ENCODE measurements around the gene UBE2G2. TPM values are rescaled to one million over a fixed set of nuclear protein-coding genes. Genes with fewer than 3 reads are reported as not detected.
A peak's percentile ranks its signal among the peaks of the same experiment; 100 is the strongest.

The UBE2G2 gene
- total RNA-seq, 1 donor from 2014 or later = 67.4 TPM

DNA sequence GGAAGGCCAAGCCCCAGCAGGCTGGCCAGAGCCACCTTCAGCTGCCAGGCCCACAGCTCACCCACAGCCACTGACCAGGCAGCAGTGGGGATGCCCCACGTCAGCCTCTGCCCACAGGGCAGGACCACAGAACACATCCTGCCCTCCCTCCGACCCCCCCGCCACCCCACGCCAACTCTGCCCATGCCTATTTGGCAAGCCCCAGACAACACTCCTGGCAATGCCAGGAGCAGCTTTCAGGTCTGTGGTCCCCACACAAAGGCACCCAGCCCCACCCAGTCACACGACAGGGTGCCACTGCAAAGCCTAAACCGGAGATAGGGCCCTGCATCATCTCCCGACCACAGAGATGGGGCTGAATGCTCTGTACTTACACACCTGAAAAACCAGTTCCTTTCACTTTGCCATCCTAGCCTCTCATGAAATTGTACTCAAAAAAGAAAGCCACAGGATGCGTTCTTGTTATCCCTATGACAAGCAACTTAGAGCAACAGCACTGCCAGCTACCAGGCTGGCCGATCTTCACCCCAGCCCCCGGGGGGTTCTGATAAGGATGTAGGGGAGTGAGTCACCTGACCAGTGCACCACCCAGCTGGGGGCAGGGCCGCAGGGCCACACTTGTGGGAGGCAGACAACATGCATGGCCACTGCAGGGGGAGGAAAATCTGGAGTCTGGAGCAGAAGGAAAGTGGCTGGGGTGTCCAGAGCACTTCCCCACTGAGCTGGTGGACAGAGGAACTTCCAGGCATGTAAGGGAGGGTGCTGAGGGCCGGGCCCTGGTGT, 36.2 kb downstream of the UBE2G2 start:
- no peak for FAIRE-seq
- peak; percentile 35 for DNase-seq (ENCODE audit: low read depth)
- Histone ChIP-seq H3K4me3 (ENCODE audit: low read depth, low read length) (no peak overlapping the region), H3K27me3 (ENCODE audit: control insufficient read depth, insufficient read depth, low read length) (no peaks in the 10 kb centered on the region), H3K36me3 (ENCODE audit: control insufficient read depth, insufficient read depth, low read length) (peaks cover 4% of the 10 kb centered on the region)
- TF ChIP-seq CTCF (IDR thresholded peaks at IDR 0.05; ENCODE audit: insufficient read depth, low read length, severe bottlenecking) = no peak

DNA sequence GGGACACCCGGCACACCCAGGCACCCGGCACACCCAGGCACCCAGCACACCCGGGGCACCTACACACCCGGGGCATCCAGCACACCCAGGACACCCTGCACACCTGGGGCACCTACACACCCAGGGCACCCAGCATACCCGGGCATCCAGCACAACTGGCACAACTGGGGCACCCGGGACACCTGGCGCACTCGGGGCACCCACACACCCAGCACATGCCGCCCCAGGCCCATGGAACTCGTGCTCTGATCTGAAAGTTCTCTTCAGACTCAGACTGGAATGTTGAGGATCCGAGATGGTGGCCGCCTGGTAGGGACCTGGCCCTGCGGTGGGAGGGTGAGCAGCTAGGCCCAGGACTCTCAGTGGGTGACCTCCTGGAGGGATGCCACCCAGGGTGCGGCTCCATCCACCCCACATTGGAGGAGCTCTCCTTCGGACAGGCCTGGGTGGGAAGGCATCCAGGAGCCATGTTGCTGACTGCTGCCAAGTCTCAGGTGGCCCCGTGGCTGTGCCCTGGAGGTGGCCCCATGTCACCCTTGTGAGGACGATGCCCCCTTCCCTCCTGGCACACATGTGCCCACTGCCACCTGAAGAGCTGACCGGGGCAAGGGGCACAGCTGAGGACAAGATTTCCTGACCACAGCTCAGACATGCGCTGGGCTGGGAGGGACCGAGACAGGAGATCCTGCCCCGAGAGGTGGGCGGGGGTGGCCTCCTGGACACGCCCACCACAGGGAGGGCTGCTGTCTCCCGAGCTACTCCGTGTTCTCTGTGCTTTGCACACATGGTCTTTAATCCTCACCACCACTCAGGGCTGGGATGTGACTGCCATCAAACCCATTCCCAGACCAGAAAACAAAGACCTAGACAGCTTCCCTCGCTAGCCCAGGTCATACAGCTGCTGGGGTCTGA, 37.0 kb downstream of the UBE2G2 start:
- DNase-seq (ENCODE audit: low read depth) (no peak), FAIRE-seq (no peak)
- Histone ChIP-seq H3K4me3 (ENCODE audit: low read depth, low read length) (no peak overlapping the region), H3K27me3 (ENCODE audit: control insufficient read depth, insufficient read depth, low read length) (no peaks in the 10 kb centered on the region), H3K36me3 (ENCODE audit: control insufficient read depth, insufficient read depth, low read length) (peaks cover 2% of the 10 kb centered on the region)
- no peak for TF ChIP-seq CTCF (IDR thresholded peaks at IDR 0.05; ENCODE audit: insufficient read depth, low read length, severe bottlenecking)

- no peaks in the 10 kb centered on the region for H3K27me3 ChIP-seq (ENCODE audit: control insufficient read depth, insufficient read depth, low read length)
- no peak for DNase-seq (ENCODE audit: low read depth)
- no peak overlapping the region for H3K4me3 ChIP-seq (ENCODE audit: low read depth, low read length)
- H3K36me3 ChIP-seq (ENCODE audit: control insufficient read depth, insufficient read depth, low read length) = peaks cover 2% of the 10 kb centered on the region
- TF ChIP-seq CTCF (IDR thresholded peaks at IDR 0.05; ENCODE audit: insufficient read depth, low read length, severe bottlenecking) = no peak
- FAIRE-seq = no peak
Measured at GRCh38 chr21:44763451-44764318, 37.9 kb downstream of the UBE2G2 start.

- DNase-seq (ENCODE audit: low read depth) (no peak), FAIRE-seq (no peak)
- no peaks in the 10 kb centered on the region for H3K36me3 ChIP-seq (ENCODE audit: control insufficient read depth, insufficient read depth, low read length)
- H3K27me3 ChIP-seq (ENCODE audit: control insufficient read depth, insufficient read depth, low read length) = no peaks in the 10 kb centered on the region
- no peak for TF ChIP-seq CTCF (IDR thresholded peaks at IDR 0.05; ENCODE audit: insufficient read depth, low read length, severe bottlenecking)
- no peak overlapping the region for H3K4me3 ChIP-seq (ENCODE audit: low read depth, low read length)
Measured at GRCh38 chr21:44763050-44763378, 38.6 kb downstream of the UBE2G2 start.

DNA sequence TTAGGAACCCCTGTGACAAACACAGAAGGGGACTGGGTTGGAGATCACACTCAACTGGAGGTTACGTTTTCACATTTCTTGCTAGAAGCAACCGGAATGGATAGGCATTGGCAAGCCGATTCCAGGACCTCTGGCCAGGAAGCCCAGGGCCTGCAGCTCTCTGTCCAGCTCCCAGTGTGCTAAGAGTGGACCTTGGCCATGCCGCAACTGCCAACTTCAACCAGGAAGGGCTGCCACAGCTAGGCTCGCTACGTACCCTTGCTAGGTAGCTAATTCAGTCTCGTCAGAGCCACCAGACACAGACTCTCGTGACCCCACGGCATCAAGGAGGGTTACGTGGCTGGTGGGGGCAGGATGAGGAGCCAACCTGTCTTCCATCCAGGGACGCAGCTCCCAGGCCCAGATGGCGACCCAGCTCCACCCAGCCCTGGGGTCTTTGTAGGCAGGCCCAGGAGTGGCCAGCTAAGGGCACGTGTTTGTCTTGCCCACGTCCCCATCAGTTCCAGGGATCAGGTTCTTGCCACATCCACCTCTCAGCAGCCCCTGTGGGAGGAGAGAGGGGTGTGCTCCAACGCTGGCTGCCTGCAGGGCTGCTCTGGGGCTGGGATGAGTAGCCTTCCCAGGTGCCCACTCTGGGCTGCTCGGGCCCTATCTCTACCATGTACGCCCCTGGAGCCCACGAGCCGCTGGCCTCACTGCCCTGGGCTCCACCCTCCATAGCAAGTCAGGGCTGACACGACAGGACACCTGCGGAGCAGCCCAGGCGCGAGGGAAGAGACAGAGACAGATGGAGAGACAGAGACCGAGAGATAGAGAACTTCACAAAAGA, 39.2 kb downstream of the UBE2G2 start:
- Histone ChIP-seq H3K36me3 (ENCODE audit: control insufficient read depth, insufficient read depth, low read length) (no peaks in the 10 kb centered on the region), H3K4me3 (ENCODE audit: low read depth, low read length) (no peak overlapping the region), H3K27me3 (ENCODE audit: control insufficient read depth, insufficient read depth, low read length) (no peaks in the 10 kb centered on the region)
- no peak for FAIRE-seq
- no peak for TF ChIP-seq CTCF (IDR thresholded peaks at IDR 0.05; ENCODE audit: insufficient read depth, low read length, severe bottlenecking)
- no peak for DNase-seq (ENCODE audit: low read depth)

All from bronchial epithelial cell (primary cell).